Kidney epithelial cell (primary cell): Measurements from ENCODE around the gene LNPEP. TPM values are rescaled to one million over a fixed set of nuclear protein-coding genes. Genes with fewer than 3 reads are reported as not detected.

Source experiments
- DNase-seq: peaks from one replicate; pipeline ENCODE4 v3.0.0-alpha.2; 2010; ENCODE audit warnings: low read depth
- H3K27me3 ChIP-seq: 2 replicates; pipeline ENCODE4 v1.6.0; 2011; ENCODE audit warnings: low read length; ENCODE audit not compliant: control insufficient read depth, insufficient read depth
- H3K36me3 ChIP-seq: 2 replicates; pipeline ENCODE4 v1.5.1; 2011; ENCODE audit warnings: low read length; ENCODE audit not compliant: control insufficient read depth, insufficient read depth
- H3K4me3 ChIP-seq: 2 replicates; pipeline ENCODE4 v1.5.1; 2011; ENCODE audit warnings: low read depth, mild to moderate bottlenecking, control low read depth, low read length
- total RNA-seq: library from RNA; depleted of rRNA; stranded (reverse); fragments of >200 nt; gene quantifications from 2 replicates; pipeline ENCODE4 v1.2.3, GENCODE V29; 2015
- TF ChIP-seq, protein P1 (sequence below): IDR thresholded peaks from 2 replicates; pipeline ENCODE4 v1.5.1; 2011; ENCODE audit warnings: mild to moderate bottlenecking, moderate library complexity, low read length, control low read depth, inconsistent platforms; ENCODE audit not compliant: insufficient read depth, poor library complexity, severe bottlenecking

Gene LNPEP
- total RNA-seq, 1 donor from 2014 or later: 24.6 TPM

DNA sequence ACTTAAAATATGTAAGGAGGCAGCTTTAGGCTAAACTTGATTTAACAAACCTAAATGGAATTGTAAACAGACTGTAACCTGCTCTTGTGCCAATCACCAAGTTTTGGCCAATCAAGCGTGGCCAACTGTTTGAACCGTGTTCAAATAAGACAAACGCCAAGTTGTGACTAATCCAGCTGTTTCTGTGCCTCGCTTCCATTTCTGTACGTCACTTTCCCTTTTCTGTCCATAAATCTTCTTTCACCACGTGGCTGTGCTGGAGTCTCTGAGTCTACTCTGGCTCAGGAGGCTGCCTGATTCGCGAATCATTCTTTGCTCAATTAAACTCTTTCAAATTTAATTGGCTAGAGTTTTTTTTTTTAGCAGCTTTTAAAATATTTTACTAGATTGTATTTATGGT, 135.2 kb downstream of the LNPEP start:
- TF ChIP-seq, protein P1, sequence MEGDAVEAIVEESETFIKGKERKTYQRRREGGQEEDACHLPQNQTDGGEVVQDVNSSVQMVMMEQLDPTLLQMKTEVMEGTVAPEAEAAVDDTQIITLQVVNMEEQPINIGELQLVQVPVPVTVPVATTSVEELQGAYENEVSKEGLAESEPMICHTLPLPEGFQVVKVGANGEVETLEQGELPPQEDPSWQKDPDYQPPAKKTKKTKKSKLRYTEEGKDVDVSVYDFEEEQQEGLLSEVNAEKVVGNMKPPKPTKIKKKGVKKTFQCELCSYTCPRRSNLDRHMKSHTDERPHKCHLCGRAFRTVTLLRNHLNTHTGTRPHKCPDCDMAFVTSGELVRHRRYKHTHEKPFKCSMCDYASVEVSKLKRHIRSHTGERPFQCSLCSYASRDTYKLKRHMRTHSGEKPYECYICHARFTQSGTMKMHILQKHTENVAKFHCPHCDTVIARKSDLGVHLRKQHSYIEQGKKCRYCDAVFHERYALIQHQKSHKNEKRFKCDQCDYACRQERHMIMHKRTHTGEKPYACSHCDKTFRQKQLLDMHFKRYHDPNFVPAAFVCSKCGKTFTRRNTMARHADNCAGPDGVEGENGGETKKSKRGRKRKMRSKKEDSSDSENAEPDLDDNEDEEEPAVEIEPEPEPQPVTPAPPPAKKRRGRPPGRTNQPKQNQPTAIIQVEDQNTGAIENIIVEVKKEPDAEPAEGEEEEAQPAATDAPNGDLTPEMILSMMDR: no peak
- Histone ChIP-seq H3K36me3 (no peaks in the 10 kb centered on the region), H3K27me3 (no peaks in the 10 kb centered on the region), H3K4me3 (no peak overlapping the region)
- DNase-seq: peak; percentile 54

DNA sequence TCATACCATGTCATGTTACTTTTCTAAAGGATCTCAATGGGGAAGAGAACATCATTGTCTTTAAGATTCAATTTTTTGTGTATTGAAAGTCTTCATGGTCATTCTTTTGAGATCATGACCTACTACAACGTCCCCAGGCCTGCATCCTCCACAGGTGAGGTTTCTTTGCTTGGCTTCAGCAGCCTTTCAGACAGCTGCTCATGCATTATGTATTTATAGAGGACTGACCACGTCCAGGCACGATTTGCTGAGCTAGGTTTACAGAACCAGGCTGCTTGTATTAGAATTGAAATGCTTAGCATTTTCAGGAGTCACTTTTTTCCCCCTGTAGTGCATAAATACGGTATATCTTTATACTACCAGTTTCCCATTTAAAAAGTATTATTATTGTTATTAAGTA, 136.1 kb downstream of the LNPEP start:
- Histone ChIP-seq H3K27me3 (no peaks in the 10 kb centered on the region), H3K36me3 (no peaks in the 10 kb centered on the region), H3K4me3 (no peak overlapping the region)
- TF ChIP-seq, protein P1: no peak
- no peak for DNase-seq

DNA sequence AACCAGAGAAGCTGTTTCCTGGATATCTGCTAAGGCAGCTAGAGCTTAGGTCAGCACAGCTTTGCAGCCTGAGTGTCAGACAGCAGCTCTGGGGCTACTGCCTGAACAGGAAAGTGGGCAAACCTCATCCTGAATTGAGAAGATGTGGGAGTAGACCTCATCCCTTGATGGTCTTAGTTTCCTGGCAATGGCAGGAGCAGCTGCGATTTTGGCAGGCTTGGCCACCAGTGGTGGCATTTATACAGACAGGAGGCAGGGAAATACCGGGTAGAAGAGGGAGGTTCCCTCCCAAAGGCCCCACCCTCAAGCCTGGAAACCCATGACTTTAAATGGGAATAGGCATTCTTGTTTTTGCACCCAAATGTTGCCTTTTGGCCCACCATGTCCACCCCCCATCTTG, 136.8 kb downstream of the LNPEP start:
- Histone ChIP-seq H3K36me3 (no peaks in the 10 kb centered on the region), H3K27me3 (no peaks in the 10 kb centered on the region), H3K4me3 (no peak overlapping the region)
- no peak for DNase-seq
- TF ChIP-seq, protein P1: no peak

DNA sequence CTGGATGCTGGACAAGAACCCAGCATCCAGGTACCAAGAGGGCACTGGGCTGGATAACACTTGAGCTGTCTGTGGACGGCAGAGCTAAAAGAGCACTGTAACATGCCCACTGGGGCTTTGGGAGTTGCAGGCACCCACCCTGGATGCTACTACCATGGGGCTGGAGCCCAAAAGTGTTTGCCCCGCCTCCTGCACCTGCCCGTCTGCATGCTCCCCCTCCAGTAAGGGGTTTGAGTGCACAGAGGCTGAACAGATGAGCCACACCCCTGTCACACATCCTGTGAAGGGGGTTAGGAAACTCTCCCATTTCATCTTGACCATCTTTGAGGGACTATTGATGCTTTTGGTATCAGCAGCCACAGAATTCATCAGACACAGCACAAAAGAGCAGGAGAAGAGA, 137.5 kb downstream of the LNPEP start:
- Histone ChIP-seq H3K4me3 (no peak overlapping the region), H3K36me3 (no peaks in the 10 kb centered on the region), H3K27me3 (no peaks in the 10 kb centered on the region)
- TF ChIP-seq, protein P1: no peak
- no peak for DNase-seq

DNA sequence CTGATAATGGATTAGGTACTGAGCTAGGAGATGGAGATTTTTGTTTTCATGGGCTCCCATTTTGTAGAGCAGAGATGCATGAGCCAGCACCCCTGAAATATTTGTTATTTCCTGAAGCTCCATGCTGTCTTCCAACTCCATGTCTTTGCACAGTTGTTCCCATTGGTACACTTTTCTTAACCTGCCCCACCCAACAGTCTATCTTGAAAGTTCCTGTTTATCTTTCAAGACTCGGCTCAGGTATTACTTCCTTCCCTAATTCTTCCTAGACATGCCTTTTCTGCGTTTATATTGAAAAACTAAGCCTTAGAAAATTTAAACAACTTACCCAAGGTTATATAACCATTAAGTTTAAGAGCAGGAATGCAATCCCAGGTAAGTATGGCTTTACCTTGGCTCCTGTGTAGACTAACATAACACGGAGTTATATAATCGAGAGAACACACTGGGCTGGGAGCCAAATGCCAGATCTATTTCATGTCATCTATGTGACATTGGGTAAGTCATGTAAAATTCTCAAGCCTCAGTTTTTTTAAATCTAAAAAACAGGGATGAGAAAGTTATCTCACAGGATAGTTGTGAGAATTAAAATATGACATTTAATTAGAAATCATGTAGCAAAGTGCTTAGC, 139.1 kb downstream of the LNPEP start:
- DNase-seq: no peak
- Histone ChIP-seq H3K27me3 (no peaks in the 10 kb centered on the region), H3K4me3 (no peak overlapping the region), H3K36me3 (no peaks in the 10 kb centered on the region)
- TF ChIP-seq, protein P1: no peak

DNA sequence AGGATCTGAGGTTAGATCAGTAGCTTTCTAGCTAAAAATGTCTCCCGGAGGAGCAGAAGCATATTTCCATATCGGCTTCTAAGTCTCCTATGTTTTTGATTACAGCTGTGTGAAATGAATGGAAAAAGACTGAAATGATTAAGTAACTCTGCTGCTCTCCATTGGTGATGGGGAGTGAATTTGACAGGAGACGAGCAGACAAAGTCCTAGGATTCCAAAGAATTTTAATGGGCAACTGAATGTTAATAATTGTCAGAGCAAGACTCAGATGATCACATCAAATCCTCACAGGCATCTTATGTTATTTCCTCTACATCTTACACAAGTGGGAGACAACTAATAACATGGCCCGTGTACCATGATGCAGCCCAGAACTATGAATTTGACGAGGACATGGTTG, 139.8 kb downstream of the LNPEP start:
- H3K27me3 ChIP-seq: no peaks in the 10 kb centered on the region
- TF ChIP-seq, protein P1: no peak
- peak; percentile 60 for DNase-seq
- H3K36me3 ChIP-seq: no peaks in the 10 kb centered on the region
- no peak overlapping the region for H3K4me3 ChIP-seq
